ENCODE results near the gene SETDB1.
A peak's percentile ranks its signal among the peaks of the same experiment; 100 is the strongest.

Gene SETDB1

DNA sequence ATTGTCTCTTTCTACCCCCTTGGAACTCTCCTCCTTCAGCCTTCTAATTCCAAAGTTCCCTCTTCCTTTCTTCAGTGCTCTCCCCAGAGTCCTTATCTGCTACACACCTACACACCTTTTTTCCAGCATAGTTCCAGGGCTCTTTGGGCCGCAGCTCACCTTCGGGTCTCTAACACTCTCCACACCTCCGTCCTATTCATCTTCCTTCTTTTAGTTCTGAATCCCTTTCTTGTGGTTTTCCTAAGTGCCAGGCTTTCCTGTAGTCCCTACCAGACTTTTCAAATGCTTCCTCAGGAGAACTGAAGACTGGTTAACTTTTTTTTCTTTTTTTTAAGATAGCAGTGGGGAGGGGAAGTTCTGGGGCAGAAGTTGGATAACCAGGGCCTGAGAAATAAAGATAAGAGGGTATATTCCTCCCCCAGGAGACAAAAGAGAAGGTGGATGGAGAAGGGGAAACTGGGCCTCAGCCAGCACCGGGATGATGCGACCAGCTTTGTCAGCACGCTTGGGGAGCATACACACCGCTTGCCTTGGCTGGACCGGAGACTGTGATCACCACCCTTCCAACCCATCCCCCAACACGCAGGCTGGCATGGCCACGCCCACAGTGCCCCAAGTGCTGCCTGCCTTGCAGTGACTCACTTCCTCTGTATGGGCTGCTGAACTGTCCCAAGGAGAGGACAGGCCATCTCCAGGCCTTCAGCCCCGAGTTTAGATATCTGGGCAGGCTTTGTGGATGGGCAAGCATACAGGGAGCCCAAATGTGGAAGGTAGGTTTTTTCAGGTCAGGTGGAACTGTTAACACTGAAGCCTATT is 50.9 kb downstream of the SETDB1 start:
- peak; percentile 38 to 62 (median 55) for DNase-seq

- DNase-seq, result peak; percentile 73 to 85 (median 76)
Measured at GRCh38 chr1:150979092-150980056, 53.2 kb downstream of the SETDB1 start.

DNA sequence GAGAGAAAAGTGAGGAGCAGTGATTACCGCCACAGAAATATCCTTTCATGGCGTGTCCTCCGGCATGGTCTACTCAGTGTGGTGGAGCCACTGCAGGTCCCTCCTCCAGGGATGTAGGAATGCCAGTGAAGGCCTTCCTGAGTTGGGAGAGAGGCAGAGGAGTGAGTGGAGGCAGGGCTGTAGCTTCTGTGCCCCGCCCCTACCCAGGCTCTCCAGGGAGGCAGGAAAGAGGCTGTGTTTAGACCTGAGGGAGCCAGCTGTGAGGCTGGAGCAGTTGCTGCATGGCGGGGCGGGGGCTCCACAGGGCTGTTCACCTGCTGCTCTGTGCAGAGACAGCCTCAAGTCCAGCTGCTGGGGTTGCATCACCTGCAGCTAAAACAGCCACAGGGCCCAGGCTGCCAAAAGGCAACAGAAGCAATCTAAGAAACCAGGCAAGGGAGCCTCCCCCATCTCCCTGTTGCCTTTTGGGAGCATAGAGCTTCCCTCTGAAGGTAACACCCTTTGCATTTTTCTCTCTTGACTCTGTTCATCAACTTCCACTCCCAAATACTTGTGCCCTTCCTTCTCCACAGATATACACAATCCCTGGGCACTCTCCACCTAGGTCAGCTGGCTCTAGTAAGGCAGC is 55.1 kb downstream of the SETDB1 start:
- no peak for DNase-seq

- DNase-seq, result no peak
Measured at GRCh38 chr1:150981805-150982712, 55.9 kb downstream of the SETDB1 start, which contains the start of gene ANXA9. Gene ANXA9, plus strand, starts transcription at chr1:150982292. Its CDS starts 814 bp downstream, at chr1:150983106.

DNA sequence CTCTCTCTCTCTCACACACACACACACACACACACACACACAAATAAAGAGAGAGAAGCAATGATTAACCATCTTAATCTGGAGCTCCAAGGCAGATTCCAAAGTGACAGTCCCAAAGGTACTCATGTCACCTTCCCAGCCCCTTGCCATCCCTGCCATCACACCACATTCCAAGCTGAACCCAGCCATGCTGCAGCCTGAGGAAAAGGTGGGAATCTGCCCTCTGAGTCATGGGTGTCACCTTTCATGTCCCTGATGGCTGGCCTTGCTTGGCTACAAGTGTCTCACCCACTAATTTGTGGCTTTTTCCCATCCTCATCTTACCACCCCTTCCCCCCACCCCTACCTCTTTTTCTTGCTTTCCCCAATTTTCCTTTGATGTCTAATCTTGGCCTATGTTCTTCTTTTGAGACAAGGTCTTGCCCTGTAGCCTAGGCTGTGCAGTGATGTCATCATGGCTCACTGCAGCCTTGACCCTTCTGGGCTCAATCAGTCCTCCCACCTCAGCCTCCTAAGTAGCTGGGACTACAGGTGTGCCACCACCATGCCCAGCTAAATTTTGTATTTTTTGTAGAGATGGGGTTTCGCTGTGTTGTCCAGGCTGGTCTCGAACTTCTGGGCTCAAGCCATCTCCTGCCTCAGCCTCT is 59.1 kb downstream of the SETDB1 start:
- DNase-seq, result no peak

DNA sequence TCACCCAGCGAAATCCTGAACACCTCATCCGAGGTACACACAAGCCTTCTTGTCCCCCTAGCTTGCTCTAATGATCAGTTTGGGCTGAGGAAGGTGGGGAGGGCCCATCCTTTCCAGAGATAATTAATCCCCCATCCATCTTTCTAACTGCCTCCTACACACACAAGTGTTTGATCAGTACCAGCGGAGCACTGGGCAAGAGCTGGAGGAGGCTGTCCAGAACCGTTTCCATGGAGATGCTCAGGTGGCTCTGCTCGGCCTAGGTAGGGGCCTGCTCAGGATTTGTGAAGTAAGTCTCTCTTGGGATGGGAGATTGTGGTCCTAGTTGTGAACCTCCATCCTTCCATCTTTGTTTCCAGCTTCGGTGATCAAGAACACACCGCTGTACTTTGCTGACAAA is 61.8 kb downstream of the SETDB1 start:
- no peak for DNase-seq

DNA sequence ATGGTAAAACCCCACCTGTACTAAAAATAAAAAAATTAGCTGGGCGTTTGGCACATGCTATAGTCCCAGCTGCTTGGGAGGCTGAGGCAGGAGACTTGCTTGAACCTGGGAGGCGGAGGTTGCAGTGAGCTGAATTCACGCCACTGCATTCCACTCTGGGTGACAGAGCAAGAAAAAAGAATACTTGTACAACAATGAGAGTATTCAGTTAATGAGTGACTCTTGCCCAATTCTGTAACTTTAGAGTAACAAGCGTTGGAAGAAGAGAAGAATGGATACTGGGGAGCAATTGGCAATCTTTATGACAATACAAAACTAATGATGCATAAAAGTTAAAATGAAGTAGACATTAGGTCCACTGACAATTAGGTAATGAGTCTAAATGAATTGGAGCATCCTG is 66.5 kb downstream of the SETDB1 start:
- no peak for DNase-seq

GRCh38 chr1:150994248-150994647 is 68.1 kb downstream of the SETDB1 start:
- no peak for DNase-seq

DNA sequence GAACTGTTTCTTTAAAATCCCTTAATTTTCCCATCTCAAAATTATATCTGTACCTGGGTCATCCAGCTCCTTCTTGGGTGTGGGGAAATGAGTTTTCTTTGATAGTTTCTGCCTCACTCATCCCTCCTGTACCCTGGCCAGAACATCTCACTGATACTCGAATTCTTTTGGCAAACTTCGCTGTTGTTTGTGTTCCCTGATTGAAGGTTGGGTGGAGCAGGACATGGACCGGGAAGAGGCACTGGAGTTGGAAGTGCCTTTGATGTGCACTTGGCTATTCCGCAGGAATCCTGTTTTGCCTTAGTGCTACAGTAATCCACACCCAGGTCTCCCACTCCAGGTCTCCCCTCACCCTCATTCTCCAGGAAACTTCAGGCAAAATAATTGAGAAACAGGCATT is 69.3 kb downstream of the SETDB1 start:
- DNase-seq, result no peak

GRCh38 chr1:150995896-150996295 is 69.7 kb downstream of the SETDB1 start:
- no peak for DNase-seq

GRCh38 chr1:150997126-150997872 is 71.1 kb downstream of the SETDB1 start:
- DNase-seq, result no peak

GRCh38 chr1:150997949-150998348 is 71.8 kb downstream of the SETDB1 start:
- DNase-seq, result no peak

DNA sequence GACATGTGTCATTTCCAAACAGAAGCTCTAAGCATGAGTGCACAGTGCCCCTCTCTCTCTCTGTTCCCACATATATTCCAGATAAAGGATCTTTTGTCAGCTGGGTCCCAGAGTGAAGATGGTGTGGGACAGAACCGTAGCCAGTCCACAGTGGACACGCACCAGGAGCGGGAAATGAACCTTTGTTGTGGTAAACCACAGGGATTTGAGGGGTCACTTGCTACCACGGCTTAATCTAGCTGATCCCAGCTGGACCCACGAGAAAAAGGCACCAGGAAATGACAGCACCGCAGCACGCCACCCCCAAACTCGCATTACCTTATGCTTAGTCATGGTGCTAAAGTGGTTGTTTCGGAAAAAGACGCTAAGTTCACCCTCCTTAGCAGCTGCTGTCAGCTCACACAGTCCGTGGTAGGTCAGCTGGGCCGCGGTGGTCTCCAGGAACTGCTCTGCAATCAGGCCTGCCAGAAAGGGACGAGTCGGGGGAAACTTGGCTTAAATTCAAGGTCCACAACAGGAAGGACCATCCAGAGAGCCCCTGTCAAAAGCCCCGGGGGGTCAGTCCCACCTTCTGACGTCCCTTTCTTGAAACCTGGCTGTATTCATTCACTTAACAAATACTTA is 73.0 kb downstream of the SETDB1 start:
- DNase-seq, result no peak

DNA sequence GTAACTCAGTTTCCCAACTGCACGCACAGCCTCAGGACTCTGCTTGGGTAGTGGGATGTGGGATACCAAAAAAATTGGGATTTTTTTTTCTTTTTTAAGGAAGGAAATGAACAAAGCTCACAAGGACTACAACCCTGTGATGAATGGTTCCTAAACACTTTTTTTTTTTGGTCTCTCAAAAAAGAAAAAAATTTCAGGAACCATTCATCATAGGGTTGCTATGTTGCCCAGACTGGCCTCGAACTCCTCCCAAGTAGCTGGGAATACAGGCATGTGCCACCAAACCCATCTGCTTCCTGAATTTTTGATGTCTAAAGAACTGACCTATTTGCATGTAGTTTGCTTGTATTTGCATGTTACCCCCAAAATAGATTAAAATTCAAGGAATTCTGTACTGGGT is 73.8 kb downstream of the SETDB1 start:
- DNase-seq, result no peak

- DNase-seq, result no peak
Measured at GRCh38 chr1:151000408-151000807, 74.2 kb downstream of the SETDB1 start.

DNA sequence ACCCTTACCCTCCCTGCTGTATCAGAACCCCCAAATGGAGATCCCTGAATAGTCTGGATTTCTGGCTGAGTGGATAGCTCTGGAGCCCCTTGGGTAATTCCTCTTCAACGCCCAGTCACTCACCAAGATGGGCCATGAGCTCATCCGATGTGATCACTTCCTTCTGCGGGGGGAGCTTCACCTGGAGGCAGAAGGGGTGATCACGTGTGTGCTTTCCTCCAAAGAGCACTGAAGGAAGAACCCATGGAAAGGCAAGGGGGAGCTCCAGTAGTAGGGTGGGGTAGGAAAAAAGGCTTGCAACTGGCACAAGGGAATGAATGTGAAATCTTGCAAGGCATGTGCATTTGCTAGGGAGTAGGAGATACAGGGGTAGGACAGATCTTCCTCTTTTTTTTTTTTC is 75.4 kb downstream of the SETDB1 start:
- no peak for DNase-seq

DNA sequence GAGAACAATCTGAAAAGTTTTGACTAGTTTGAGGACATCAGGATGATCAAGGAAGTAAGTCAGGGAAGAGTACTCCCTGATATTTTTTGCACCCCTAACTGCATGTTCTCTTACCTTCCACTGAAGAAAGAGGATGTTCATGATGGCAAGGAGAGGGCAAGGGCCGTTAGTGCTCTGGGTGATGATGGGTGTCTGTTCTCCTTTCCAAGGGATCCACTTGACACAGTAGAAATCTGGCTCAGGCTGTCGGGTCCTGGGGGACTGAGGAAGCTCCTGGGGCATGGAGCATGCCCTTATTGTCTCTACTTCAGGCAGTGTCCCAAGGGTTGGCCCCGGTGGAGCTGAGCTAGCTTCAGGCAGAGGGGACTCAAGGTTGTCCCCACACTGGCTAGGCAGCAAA is 75.9 kb downstream of the SETDB1 start:
- DNase-seq, result no peak

DNA sequence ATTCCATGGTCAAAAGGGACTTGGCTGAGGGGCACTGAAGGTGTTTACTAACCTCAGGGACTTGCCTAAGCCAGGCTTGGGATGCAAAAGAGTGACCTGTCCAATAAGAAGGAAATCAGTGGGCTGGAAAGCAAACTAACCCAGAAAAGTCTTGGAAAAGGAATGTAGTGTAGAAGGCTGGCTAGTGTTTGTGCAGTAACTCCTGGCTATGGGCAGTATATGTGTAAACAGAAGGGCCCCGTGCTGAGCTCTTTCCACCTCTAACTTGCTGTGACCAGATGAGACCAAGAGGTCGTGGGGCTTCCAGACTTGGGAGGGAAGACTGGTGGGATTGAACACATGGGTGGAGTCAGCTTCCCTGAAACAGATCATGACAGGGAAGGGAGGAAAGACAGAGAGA is 76.4 kb downstream of the SETDB1 start:
- no peak for DNase-seq

DNA sequence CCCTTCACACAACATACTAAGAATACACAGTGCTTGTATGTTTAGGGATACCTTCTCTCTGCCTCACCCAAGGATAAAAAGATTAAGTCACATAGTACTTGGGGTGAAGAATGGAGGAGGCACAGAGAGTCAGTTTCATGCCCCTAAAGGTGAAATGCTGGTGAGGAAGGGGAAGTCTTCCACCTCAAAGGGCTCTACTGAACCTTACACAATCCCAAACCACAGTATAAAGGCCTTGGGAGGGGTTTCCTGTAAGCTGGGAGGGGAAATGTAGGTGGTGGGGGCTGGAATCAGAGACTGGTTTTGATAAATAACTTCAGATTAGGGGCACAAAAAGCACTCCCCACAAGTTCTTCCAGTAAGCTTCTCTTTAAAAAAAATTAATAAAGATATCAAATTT is 77.0 kb downstream of the SETDB1 start:
- no peak for DNase-seq

- no peak for DNase-seq
Measured at GRCh38 chr1:151005729-151006319, 79.7 kb downstream of the SETDB1 start.
